Measurements from ENCODE around the gene AEBP2. TPM values are rescaled to one million over a fixed set of nuclear protein-coding genes. Genes with fewer than 3 reads are reported as not detected.
"Not testable (repeated sequence)": the region's sequence is repeated elsewhere in the genome, so short reads cannot be mapped to it uniquely, and the experiment has no call there.

AEBP2 gene
- total and polyA plus RNA-seq, 8 donors = 9.0 to 18.6 (median 13.2) TPM

DNA sequence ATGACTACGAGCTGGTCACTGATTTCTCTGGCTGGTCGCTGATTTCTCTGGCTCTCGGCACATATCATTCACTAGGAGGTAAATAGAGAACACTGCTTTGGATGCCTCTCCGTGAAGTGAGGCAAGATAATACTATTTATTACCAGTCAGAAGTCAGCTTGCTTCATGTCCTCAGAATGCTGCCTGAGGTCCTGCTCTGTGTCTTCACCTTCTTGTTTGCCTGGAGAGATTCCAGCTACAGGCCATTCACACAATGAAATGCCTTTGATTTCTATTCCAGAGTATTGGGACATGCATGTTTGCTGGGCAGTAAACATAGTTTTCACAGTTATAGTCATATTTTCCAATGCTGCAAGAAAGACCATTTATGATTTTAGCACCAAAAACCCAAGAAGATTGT lies 106.7 kb downstream of the AEBP2 start:
- DNase-seq (no peak), FAIRE-seq (no peak), ATAC-seq (peak in 2 of 4 donors; percentile 20 to 30)
- Histone ChIP-seq H3K9me3 (no peaks in the 10 kb centered on the region), H3K27ac (no peak overlapping the region), H3K36me3 (no peaks in the 10 kb centered on the region), H3K4me3 (no peak overlapping the region), H3K4me1 (no peaks in the 10 kb centered on the region), H3K27me3 (no peaks in the 10 kb centered on the region)
- WGBS, 2 donors = 91 to 92% methylated on average over 4 of the region's 4 CpGs
- intact Hi-C loops (cut with DNase I) = no loop called here
- TF ChIP-seq CTCF (IDR thresholded peaks at IDR 0.05) = no peak

GRCh38 chr12:19546611-19547162 lies 107.4 kb downstream of the AEBP2 start:
- Histone ChIP-seq H3K4me3 (no peak overlapping the region), H3K4me1 (no peaks in the 10 kb centered on the region), H3K36me3 (no peaks in the 10 kb centered on the region), H3K27me3 (no peaks in the 10 kb centered on the region), H3K27ac (no peak overlapping the region), H3K9me3 (no peaks in the 10 kb centered on the region)
- 79 to 89% methylated on average over 7 of the region's 7 CpGs for WGBS, 2 donors
- no peak for DNase-seq
- FAIRE-seq = no peak
- ATAC-seq = no peak
- intact Hi-C loops (cut with DNase I) = no loop called here
- TF ChIP-seq CTCF (IDR thresholded peaks at IDR 0.05) = no peak

GRCh38 chr12:19547271-19547671 lies 108.0 kb downstream of the AEBP2 start:
- Histone ChIP-seq H3K27me3 (no peaks in the 10 kb centered on the region), H3K4me3 (no peak overlapping the region), H3K4me1 (no peaks in the 10 kb centered on the region), H3K36me3 (no peaks in the 10 kb centered on the region), H3K27ac (no peak overlapping the region), H3K9me3 (no peaks in the 10 kb centered on the region)
- ATAC-seq (no peak), DNase-seq (no peak), FAIRE-seq (no peak)
- intact Hi-C loops (cut with DNase I) = no loop called here
- no peak for TF ChIP-seq CTCF (IDR thresholded peaks at IDR 0.05)

- no peak for TF ChIP-seq CTCF (IDR thresholded peaks at IDR 0.05)
- Histone ChIP-seq H3K4me3 (no peak overlapping the region), H3K27me3 (no peaks in the 10 kb centered on the region), H3K27ac (no peak overlapping the region), H3K9me3 (no peaks in the 10 kb centered on the region), H3K36me3 (no peaks in the 10 kb centered on the region), H3K4me1 (no peaks in the 10 kb centered on the region)
- WGBS, 2 donors = 92 to 97% methylated on average over 4 of the region's 4 CpGs
- intact Hi-C loops (cut with DNase I) = no loop called here
- FAIRE-seq (no peak), DNase-seq (no peak), ATAC-seq (no peak)
Measured at GRCh38 chr12:19548834-19549233, 109.5 kb downstream of the AEBP2 start.

GRCh38 chr12:19550626-19551025 lies 111.3 kb downstream of the AEBP2 start:
- Histone ChIP-seq H3K4me3 (no peak overlapping the region), H3K4me1 (no peaks in the 10 kb centered on the region), H3K27ac (no peak overlapping the region), H3K36me3 (no peaks in the 10 kb centered on the region), H3K27me3 (no peaks in the 10 kb centered on the region), H3K9me3 (no peaks in the 10 kb centered on the region)
- 78 to 93% methylated on average over 4 of the region's 4 CpGs for WGBS, 2 donors
- intact Hi-C loops (cut with DNase I) = no loop called here
- FAIRE-seq = no peak
- no peak for ATAC-seq
- DNase-seq = no peak
- no peak for TF ChIP-seq CTCF (IDR thresholded peaks at IDR 0.05)

DNA sequence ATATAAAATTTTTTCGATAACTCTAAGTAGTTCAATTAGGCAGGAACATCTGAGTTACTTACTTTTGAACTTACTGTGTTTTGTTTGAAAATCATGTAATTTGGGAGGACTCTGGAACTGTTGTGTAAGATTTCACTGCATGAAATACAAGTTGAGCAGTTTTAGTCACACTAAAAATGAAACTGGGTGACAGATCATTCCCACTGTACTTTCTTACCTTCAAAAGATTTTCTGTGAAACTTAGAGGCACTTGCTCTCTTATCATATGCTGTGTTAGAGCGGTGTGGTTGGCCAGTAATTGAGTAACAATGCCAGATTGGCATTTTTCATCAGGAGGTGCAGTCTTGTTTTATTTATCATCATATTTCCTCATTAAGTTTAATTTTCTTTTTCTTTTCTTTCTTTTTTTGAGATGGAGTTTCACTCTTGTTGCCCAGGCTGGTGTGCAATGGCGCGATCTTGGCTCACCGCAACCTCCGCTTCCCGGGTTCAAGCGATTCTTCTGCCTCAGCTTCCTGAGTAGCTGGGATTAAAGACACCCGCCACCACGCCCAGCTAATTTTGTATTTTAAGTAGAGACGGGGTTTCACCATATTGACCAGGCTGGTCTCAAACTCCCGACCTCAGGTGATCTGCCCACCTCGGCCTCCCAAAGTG lies 113.3 kb downstream of the AEBP2 start:
- FAIRE-seq; intact Hi-C loops (cut with DNase I); H3K27ac ChIP-seq; H3K4me1 ChIP-seq; ATAC-seq; H3K36me3 ChIP-seq; H3K9me3 ChIP-seq; DNase-seq; H3K27me3 ChIP-seq; H3K4me3 ChIP-seq: not testable (repeated sequence)
- WGBS, 2 donors = 92 to 95% methylated on average over 13 of the region's 13 CpGs

All from pancreas (tissue), 10 donors.